SK-N-SH (cell line): Measurements from ENCODE around the gene NPDC1.

Experiments
- CHD2 ChIP-seq: fragments of 150-350 bp; IDR thresholded peaks from 2 replicates; pipeline ENCODE4 v1.6.1; 2018; ENCODE audit warnings: low read length; ENCODE audit not compliant: partially characterized antibody
- CTCF ChIP-seq: fragments of 200-600 bp; sonication (generic); IDR thresholded peaks from 2 replicates; pipeline ENCODE4 v1.6.1; 2017; ENCODE audit warnings: antibody characterized with exemption, mild to moderate bottlenecking, moderate library complexity
- EP300 ChIP-seq, 2 experiments: IDR thresholded peaks; 2 replicates each; pipeline versions ENCODE4 v1.4.0 to v1.6.1; 2012; ENCODE audit warnings: borderline replicate concordance in 1 of 2, low read depth in 1 of 2, low read length in 1 of 2
- FOXM1 ChIP-seq: IDR thresholded peaks from 2 replicates; pipeline ENCODE4 v1.4.0; 2012; ENCODE audit warnings: low read depth, mild to moderate bottlenecking
- JUND ChIP-seq: IDR thresholded peaks from 2 replicates; pipeline ENCODE4 v1.4.0; 2012
- MXI1 ChIP-seq: IDR thresholded peaks from 2 replicates; pipeline ENCODE4 v1.6.1; 2012; ENCODE audit warnings: mild to moderate bottlenecking, low read depth, low read length, improper control_type of control experiment
- POLR2AphosphoS5 ChIP-seq: IDR thresholded peaks from 2 replicates; pipeline ENCODE4 v1.6.1; 2012; ENCODE audit warnings: low read depth, low read length
- RAD21 ChIP-seq: IDR thresholded peaks from 2 replicates; pipeline ENCODE4 v1.6.1; 2012; ENCODE audit warnings: mild to moderate bottlenecking, low read length

GRCh38 chr9:137006116-137007003, 39.6 kb downstream of the NPDC1 start:
- TF ChIP-seq CTCF (no peak), POLR2AphosphoS5 (no peak), JUND (no peak), MXI1 (no peak), FOXM1 (no peak), RAD21 (no peak), EP300 (IDR thresholded peaks at IDR 0.05; ENCODE audit: borderline replicate concordance in 1 of 2, low read depth in 1 of 2, low read length in 1 of 2) (no peak), CHD2 (no peak)
